MCF 10A (cell line): ENCODE results near the gene GABPA. TPM values are rescaled to one million over a fixed set of nuclear protein-coding genes. Genes with fewer than 3 reads are reported as not detected.

Experiments
- Bru-seq: library from RNA; stranded (reverse); fragments of 400-500 nt; gene quantifications from one replicate; lab custom pipeline; 2021; lab: Mats Ljungman, UMichigan
- BruChase-seq, 2 experiments: library from RNA; stranded (reverse); fragments of 400-500 nt; gene quantifications; one replicate each; lab custom pipeline; 2021; lab: Mats Ljungman, UMichigan
- BruUV-seq: library from RNA; stranded (reverse); fragments of 400-500 nt; replicated peaks from 2 replicates; lab custom pipeline; 2021; lab: Mats Ljungman, UMichigan
- CTCF ChIA-PET: fragments of 300-600 bp; sonication (Branson Sonifier 250); formaldehyde crosslinking; extraction: SDS; loops from one replicate; lab custom pipeline; 2021; ENCODE audit warnings: antibody characterized with exemption, inconsistent platforms; lab: Yijun Ruan, JAX
- POLR2A ChIA-PET: fragments of 300-600, 350-650 bp; sonication (Branson Sonifier 250); formaldehyde crosslinking; extraction: SDS; loops from one replicate; lab custom pipeline; 2020; ENCODE audit warnings: antibody characterized with exemption, inconsistent platforms; lab: Yijun Ruan, JAX
- DNase-seq: peaks from one replicate; pipeline ENCODE4 v3.0.0-alpha.2; 2018; ENCODE audit not compliant: unreplicated experiment
- H3K27ac Mint-ChIP-seq: one replicate; pipeline ENCODE4 v1.8.0; 2022; ENCODE audit warnings: mild to moderate bottlenecking, low read depth, mixed read lengths; ENCODE audit not compliant: unreplicated experiment
- H3K27me3 Mint-ChIP-seq: one replicate; pipeline ENCODE4 v1.8.0; 2022; ENCODE audit warnings: mixed read lengths; ENCODE audit not compliant: insufficient read depth, unreplicated experiment
- H3K36me3 Mint-ChIP-seq: one replicate; pipeline ENCODE4 v1.8.0; 2022; ENCODE audit warnings: mild to moderate bottlenecking, moderate library complexity, mixed read lengths; ENCODE audit not compliant: insufficient read depth, unreplicated experiment
- H3K4me1 Mint-ChIP-seq: one replicate; pipeline ENCODE4 v1.8.0; 2022; ENCODE audit warnings: mixed read lengths; ENCODE audit not compliant: insufficient read depth, unreplicated experiment
- H3K4me3 Mint-ChIP-seq: one replicate; pipeline ENCODE4 v1.8.0; 2022; ENCODE audit warnings: mild to moderate bottlenecking, moderate library complexity, mixed read lengths; ENCODE audit not compliant: unreplicated experiment
- H3K9me3 Mint-ChIP-seq: one replicate; pipeline ENCODE4 v1.8.0; 2022; ENCODE audit warnings: mixed read lengths; ENCODE audit not compliant: unreplicated experiment
- intact Hi-C: fragments of 100-400 bp; cut with micrococcal nuclease; formaldehyde crosslinking; loops from 2 replicates; pipeline ENCODE4 v1.14.1; 2022
- long read RNA-seq: library from polyadenylated mRNA; stranded (forward); transcript quantifications from one replicate; pipeline ENCODE4 v2.0.0, GENCODE V29; 2022
- total RNA-seq: library from RNA; stranded (reverse); gene quantifications from 2 replicates; pipeline ENCODE4 v1.2.3, GENCODE V29; 2022
- TF ChIP-seq, protein P1 (sequence below): fragments of 200-600 bp; IDR thresholded peaks from one replicate; pipeline ENCODE4 v1.8.0; 2022; ENCODE audit warnings: antibody characterized with exemption, mild to moderate bottlenecking; ENCODE audit not compliant: unreplicated experiment

The GABPA gene
- 16.2 and 16.3 TPM in 2 replicates for total RNA-seq
- percentile 71 among the genes with signal in this experiment for Bru-seq, nascent RNA
- BruChase-seq, experiment 1, labeled RNA remaining after a 6-hour chase = percentile 89 among the genes with signal in this experiment
- BruChase-seq, experiment 2, labeled RNA remaining after a 2-hour chase = percentile 81 among the genes with signal in this experiment
- long read RNA-seq, full-length matches to known transcripts = 36 of 47 reads
- long read RNA-seq, partial matches to known transcripts = 5 of 47 reads
- long read RNA-seq, other reads (novel, unspliced or antisense) = 6 of 47 reads

DNA sequence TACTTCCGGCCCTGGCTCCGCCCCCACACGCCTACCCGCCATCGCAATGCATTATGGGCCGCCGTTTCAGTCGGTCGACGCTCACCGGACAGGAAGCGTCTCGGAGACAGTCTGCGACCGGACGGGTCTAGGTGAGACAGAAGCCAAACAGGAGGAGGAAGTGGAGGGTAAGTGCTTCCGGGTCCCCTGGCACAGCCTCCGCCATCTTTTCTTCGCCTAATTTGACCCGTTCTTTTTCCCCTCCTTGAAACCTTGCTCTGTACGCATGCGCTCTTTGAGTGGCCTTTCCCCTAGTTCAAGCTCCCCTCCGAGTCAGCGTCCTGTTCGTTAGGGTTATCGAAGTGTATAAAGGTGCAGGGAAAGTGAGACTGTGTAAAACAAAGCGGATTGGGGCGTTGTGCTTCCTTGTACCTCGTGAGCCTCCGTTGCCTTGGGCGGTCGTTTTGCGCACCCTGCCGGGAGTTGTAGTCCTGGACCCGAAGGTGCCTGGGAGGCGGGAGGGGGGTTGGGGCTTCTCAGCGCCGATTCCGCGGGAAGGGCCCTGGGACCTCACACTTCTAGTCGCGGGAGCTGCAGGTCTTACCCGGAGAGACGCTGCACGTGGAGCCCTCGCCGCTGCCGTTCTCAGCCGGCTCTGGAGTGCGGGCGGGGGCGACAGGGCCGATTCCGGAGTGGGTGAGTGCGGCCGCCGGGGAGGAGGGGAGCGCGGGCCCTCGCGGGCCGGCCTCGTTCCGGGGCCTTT is at the start of gene GABPA, which contains the start of gene ATP5PF:
Gene GABPA (plus strand): TSS at position 69 of the 742 bp plus-strand sequence. CDS start 6,627 bp downstream, outside the sequence.
Gene ATP5PF (minus strand): TSS at position 1 of the 742 bp plus-strand sequence. CDS start 5,110 bp downstream, outside the sequence.
- no peaks in the 10 kb centered on the region for H3K4me1 Mint-ChIP-seq
- DNase-seq = peak; percentile 99
- H3K27ac Mint-ChIP-seq = peak within 1 kb of the TSS; percentile 100
- ChIA-PET POLR2A (interaction anchor here (0.6 to 3.4 kb wide), 31 partner anchors 8 to 1645 kb away, joined by 3 to 42 read pairs (median 3); partner anchors contain the start of gene MRPL39), CTCF (interaction anchor here (0.6 to 3.6 kb wide), 6 partner anchors 17 to 886 kb away, joined by 3 to 20 read pairs (median 3); no protein-coding TSS in a partner anchor)
- peaks cover 41% of the 10 kb centered on the region for H3K36me3 Mint-ChIP-seq
- TF ChIP-seq, protein P1, sequence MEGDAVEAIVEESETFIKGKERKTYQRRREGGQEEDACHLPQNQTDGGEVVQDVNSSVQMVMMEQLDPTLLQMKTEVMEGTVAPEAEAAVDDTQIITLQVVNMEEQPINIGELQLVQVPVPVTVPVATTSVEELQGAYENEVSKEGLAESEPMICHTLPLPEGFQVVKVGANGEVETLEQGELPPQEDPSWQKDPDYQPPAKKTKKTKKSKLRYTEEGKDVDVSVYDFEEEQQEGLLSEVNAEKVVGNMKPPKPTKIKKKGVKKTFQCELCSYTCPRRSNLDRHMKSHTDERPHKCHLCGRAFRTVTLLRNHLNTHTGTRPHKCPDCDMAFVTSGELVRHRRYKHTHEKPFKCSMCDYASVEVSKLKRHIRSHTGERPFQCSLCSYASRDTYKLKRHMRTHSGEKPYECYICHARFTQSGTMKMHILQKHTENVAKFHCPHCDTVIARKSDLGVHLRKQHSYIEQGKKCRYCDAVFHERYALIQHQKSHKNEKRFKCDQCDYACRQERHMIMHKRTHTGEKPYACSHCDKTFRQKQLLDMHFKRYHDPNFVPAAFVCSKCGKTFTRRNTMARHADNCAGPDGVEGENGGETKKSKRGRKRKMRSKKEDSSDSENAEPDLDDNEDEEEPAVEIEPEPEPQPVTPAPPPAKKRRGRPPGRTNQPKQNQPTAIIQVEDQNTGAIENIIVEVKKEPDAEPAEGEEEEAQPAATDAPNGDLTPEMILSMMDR = no peak
- no TSS peak for BruUV-seq
- intact Hi-C loops = loop anchor here (1.0 to 2.0 kb wide), 2 partner anchors 128 kb away; partner anchors contain the start of gene MRPL39
- H3K4me3 Mint-ChIP-seq = peak within 1 kb of the TSS; percentile 95
- no peaks in the 10 kb centered on the region for H3K27me3 Mint-ChIP-seq
- H3K9me3 Mint-ChIP-seq = no peaks in the 10 kb centered on the region

DNA sequence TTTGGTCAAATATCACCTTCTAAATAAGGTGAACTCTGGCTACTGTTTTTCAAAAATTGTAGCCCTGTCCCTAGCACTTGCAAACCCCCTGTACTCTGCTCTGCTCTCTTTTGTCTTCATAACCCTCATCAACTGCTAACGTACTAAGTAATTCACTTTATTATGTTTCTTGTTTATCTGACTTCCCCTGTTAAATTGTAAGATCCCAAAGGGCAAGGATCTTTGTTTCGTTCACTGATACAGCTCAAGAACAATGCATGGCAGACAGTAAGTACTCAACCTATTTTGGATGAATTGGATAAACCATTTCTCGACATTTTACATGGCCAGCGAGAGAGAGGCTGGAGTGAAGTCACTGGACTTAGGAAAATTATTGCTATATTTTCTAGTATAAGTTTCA is 47.0 kb upstream of the GABPA start:
- H3K27me3 Mint-ChIP-seq = no peaks in the 10 kb centered on the region
- no peaks in the 10 kb centered on the region for H3K4me1 Mint-ChIP-seq
- H3K36me3 Mint-ChIP-seq = no peaks in the 10 kb centered on the region
- ChIA-PET POLR2A (no interaction called here), CTCF (no interaction called here)
- BruUV-seq = no TSS peak
- TF ChIP-seq, protein P1 = no peak
- no peak overlapping the region for H3K27ac Mint-ChIP-seq
- intact Hi-C loops = no loop called here
- no peak for DNase-seq
- H3K9me3 Mint-ChIP-seq = no peaks in the 10 kb centered on the region
- H3K4me3 Mint-ChIP-seq = no peak overlapping the region

DNA sequence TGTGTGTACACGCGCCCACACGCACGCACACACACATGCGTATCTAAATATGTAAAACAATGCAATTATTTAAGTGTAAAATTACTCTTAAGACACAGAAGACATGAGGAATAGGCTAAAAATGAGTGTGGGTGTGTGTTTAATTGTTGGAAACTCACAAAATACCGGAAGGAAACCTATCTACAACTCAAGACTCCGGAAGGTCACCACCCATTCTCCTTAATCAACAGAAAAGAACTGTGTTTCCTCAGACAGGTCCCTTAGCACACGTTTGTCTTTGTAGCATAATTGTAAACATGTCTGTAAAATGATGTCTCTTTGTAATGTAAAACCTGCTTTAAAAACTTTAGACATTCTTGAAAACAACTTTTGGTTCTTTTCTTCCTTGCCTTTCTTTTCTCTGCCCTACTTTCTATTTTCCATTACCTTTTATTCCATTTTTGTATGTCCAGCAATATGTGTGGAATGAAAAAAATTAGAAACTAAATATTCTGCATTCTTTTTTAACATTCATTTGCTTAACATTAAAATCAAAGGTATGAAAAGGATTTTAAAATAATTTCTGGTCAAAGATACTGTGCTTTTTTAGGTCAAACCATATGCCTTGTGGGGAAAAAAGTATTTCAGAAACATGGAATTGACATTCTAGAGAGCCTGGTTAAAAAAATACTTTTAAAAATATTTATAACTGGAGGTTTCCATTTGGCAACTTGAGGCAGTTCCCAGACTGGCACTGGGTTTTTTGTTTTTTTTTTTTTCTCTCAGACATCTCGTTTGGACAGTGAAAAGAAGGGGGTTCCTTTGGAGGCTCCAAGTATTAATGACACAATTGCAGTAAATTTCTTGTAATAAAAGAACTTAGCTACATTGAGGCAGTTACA is 46.3 kb upstream of the GABPA start:
- BruUV-seq = no TSS peak
- POLR2A ChIA-PET = no interaction called here
- Mint-ChIP-seq H3K36me3 (no peaks in the 10 kb centered on the region), H3K27me3 (no peaks in the 10 kb centered on the region), H3K27ac (no peak overlapping the region), H3K4me3 (no peak overlapping the region), H3K4me1 (no peaks in the 10 kb centered on the region), H3K9me3 (no peaks in the 10 kb centered on the region)
- intact Hi-C loops = no loop called here
- DNase-seq = no peak
- CTCF ChIA-PET = interaction anchor here (3.4 kb wide), 1 partner anchor 80 kb away, joined by 11 read pairs; no protein-coding TSS in a partner anchor
- TF ChIP-seq, protein P1 = no peak
